Vagina (tissue), 2 donors: Measurements from ENCODE around the gene TNS1. TPM values are rescaled to one million over a fixed set of nuclear protein-coding genes. Genes with fewer than 3 reads are reported as not detected.

ENCODE experiments used
- DNase-seq, 2 donors: peaks; one replicate each; pipeline ENCODE4 v3.0.0-alpha.2; 2017; ENCODE audit errors: extremely low spot score in 2 of 2
- H3K27ac ChIP-seq: fragments of 200-600 bp; sonication (generic); one replicate; pipeline ENCODE4 v1.5.1; 2019
- H3K27me3 ChIP-seq: fragments of 200-600 bp; sonication (generic); one replicate; pipeline ENCODE4 v1.5.1; 2019
- H3K36me3 ChIP-seq, 2 donors: fragments of 200-600 bp; sonication (generic); one replicate each; pipeline ENCODE4 v1.5.1; 2017 to 2019
- H3K4me1 ChIP-seq: fragments of 200-600 bp; sonication (generic); one replicate; pipeline ENCODE4 v1.5.1; 2019
- H3K4me3 ChIP-seq, 2 donors: fragments of 200-600 bp; sonication (generic); 1 replicate in 1 of 2; 2 replicates in 1 of 2; pipeline ENCODE4 v1.5.1; 2016 to 2019
- H3K9me3 ChIP-seq: fragments of 200-600 bp; sonication (generic); one replicate; pipeline ENCODE4 v1.5.1; 2019
- POLR2A ChIP-seq, 2 donors: fragments of 450-650 bp; IDR thresholded peaks; one replicate each; pipeline ENCODE4 v1.6.1; 2017; ENCODE audit warnings: antibody characterized with exemption in 2 of 2, mild to moderate bottlenecking in 2 of 2, moderate library complexity in 2 of 2
- POLR2AphosphoS5 ChIP-seq, 2 donors: sonication (generic); formaldehyde crosslinking; IDR thresholded peaks; one replicate each; pipeline ENCODE4 v1.9.0; 2017; ENCODE audit warnings: antibody characterized with exemption in 2 of 2, mild to moderate bottlenecking in 2 of 2, low read depth in 1 of 2; ENCODE audit not compliant: insufficient read depth in 1 of 2
- intact Hi-C: fragments of 100-400 bp; cut with DNase I; formaldehyde crosslinking; loops from one replicate; pipeline ENCODE4 v1.15.1; 2023
- total RNA-seq: library from RNA; depleted of rRNA; stranded (reverse); fragments of >200 nt; gene quantifications from one replicate; pipeline ENCODE4 v1.2.3, GENCODE V29; 2016
- TF ChIP-seq, protein P1 (sequence below), 3 experiments: fragments of 450-650 bp in 2 of 3; fragments of 200-600 bp in 1 of 3; sonication (generic) in 1 of 3; IDR thresholded peaks; one replicate each; pipeline ENCODE4 v1.5.1; 2017 to 2019; ENCODE audit warnings: antibody characterized with exemption in 3 of 3, mild to moderate bottlenecking in 2 of 3, moderate library complexity in 2 of 3

TNS1 gene
- total RNA-seq, 1 donor from 2014 or later, result 216 TPM

DNA sequence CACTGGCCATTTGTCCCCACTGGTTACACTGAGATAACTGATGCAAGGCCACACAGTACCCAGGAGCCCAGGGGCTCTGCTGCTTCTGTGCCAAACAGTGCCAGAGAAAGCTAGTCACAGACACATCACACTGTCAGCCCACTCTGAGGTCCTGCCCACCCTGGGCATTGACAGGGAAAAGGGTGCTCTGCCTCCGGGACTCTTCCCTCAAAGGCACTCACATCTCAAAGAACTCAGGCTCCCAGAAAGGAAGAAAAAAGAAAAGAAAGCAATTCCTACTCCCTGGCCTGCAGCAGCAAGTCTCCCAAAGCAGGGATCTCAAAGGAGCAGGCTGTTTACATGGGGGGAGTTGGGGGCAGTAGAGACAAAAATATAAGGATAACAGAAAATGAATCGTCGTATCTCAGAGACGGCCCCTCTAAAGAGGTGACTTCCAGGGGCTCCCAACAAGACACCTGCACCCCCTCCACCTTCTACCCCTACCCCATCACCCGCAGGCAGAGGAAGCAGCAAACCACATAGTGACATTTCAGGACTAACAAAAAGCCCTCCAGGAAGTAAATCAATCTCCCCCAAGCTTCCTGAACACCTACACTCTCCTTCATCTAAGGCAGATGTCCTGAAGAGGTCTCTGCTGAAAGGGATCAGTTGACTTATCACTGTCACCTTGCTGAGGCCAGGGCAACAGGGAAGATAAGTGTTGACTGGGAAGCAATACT is 247.6 kb downstream of the TNS1 start:
- peak in 1 of 2 donors; percentile 82 for DNase-seq
- Histone ChIP-seq H3K27ac (no peak overlapping the region), H3K4me3 (no peak overlapping the region), H3K4me1 (peaks cover 16% of the 10 kb centered on the region), H3K36me3 (no peaks in the 10 kb centered on the region), H3K27me3 (no peaks in the 10 kb centered on the region), H3K9me3 (no peaks in the 10 kb centered on the region)
- intact Hi-C loops, result loop anchor here (10.0 kb wide), 1 partner anchor 1060 kb away; the partner anchor contains the start of gene IGFBP5
- TF ChIP-seq POLR2A (IDR thresholded peaks at IDR 0.05), result no peak

DNA sequence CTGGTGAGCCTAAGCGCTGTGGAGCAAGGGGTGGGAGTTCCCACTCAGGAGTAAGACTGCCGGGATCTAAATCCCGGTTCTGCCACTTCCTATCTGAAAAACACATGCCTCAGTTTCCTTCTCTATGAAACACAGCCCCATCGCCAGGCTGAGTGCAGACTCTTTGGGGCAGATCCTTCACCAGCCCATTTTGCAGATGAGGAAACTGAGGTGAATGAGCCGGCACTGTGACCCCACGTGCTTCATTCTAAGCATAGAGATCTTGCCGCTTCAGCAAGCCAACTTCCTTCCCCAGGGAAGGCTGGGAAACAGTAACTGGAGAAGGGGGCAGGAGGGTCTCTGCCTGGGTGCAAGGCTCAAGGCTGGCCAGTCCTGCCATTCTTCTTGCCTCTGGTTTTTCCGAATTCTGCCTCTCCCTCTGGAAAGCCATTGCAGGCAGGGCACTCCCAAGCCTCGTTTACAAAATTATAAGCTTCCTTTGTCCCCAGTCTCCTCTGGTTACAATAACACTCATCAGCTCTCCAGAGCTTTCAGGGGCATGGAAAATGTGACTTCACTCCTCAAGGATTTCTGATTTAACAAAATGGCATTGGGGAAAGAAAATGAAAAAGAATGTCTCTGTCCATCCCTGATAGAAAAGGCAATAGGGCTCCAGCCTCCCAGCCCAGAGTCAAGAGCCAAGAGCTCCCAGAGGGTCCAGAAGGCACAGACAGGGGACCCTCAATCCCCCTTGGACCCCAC is 249.2 kb downstream of the TNS1 start:
- no peak overlapping the region for H3K4me3 ChIP-seq
- intact Hi-C loops, result loop anchor here (10.0 kb wide), 1 partner anchor 1059 kb away; the partner anchor contains the start of gene IGFBP5
- H3K36me3 ChIP-seq, result no peaks in the 10 kb centered on the region
- H3K27ac ChIP-seq, result peak overlapping the region; percentile 58
- no peak for DNase-seq
- no peaks in the 10 kb centered on the region for H3K9me3 ChIP-seq
- TF ChIP-seq POLR2AphosphoS5 (IDR thresholded peaks at IDR 0.05; ENCODE audit: insufficient read depth in 1 of 2, low read depth in 1 of 2), result no peak
- TF ChIP-seq, protein P1, sequence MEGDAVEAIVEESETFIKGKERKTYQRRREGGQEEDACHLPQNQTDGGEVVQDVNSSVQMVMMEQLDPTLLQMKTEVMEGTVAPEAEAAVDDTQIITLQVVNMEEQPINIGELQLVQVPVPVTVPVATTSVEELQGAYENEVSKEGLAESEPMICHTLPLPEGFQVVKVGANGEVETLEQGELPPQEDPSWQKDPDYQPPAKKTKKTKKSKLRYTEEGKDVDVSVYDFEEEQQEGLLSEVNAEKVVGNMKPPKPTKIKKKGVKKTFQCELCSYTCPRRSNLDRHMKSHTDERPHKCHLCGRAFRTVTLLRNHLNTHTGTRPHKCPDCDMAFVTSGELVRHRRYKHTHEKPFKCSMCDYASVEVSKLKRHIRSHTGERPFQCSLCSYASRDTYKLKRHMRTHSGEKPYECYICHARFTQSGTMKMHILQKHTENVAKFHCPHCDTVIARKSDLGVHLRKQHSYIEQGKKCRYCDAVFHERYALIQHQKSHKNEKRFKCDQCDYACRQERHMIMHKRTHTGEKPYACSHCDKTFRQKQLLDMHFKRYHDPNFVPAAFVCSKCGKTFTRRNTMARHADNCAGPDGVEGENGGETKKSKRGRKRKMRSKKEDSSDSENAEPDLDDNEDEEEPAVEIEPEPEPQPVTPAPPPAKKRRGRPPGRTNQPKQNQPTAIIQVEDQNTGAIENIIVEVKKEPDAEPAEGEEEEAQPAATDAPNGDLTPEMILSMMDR (IDR thresholded peaks at IDR 0.05), result no peak
- TF ChIP-seq POLR2A (IDR thresholded peaks at IDR 0.05), result no peak
- H3K27me3 ChIP-seq, result no peaks in the 10 kb centered on the region
- H3K4me1 ChIP-seq, result peaks cover 16% of the 10 kb centered on the region

DNA sequence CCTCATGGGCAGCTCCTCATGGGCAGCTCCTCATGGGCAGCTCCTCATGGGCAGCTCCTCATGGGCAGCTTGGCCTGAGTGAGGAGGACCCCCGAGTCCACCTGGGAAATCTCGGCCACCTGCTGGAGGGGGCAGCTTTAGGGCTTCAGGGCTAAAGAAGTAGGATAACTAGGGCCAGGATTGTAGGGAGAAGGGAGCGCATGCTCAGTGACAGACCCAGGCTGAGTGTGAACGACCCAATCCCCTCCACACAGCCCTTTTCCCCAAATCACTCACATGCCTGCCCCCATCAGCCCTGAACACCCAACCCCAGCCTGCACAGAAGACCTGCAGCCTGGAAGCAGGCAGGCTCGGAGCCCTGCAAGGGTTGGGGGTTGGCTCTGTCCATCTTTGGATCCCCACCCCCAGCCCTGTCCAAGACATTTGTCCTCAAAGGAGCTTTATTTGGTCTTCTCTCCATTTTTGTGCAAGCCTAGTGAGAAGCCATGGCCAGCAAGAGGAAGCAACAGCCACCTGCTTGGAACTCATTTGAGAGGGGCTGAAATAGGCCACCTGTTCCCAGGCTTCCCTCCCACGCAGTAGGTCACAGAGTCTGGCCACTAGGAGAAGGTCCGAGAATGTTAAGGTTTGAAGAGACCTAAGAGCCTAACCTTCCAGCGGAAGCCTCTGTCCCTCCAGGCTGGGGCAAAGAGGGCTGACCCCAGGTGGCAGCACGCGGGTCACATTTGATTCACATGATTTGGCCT is 249.9 kb downstream of the TNS1 start:
- TF ChIP-seq, protein P1 (IDR thresholded peaks at IDR 0.05), result no peak
- no peak for TF ChIP-seq POLR2A (IDR thresholded peaks at IDR 0.05)
- no peak for TF ChIP-seq POLR2AphosphoS5 (IDR thresholded peaks at IDR 0.05; ENCODE audit: insufficient read depth in 1 of 2, low read depth in 1 of 2)
- H3K36me3 ChIP-seq, result no peaks in the 10 kb centered on the region
- intact Hi-C loops, result loop anchor here (10.0 kb wide), 1 partner anchor 1058 kb away; the partner anchor contains the start of gene IGFBP5
- H3K27me3 ChIP-seq, result no peaks in the 10 kb centered on the region
- H3K9me3 ChIP-seq, result no peaks in the 10 kb centered on the region
- peak in 1 of 2 donors; percentile 75 for DNase-seq
- no peak overlapping the region for H3K4me3 ChIP-seq
- H3K27ac ChIP-seq, result no peak overlapping the region
- peaks cover 16% of the 10 kb centered on the region for H3K4me1 ChIP-seq

DNA sequence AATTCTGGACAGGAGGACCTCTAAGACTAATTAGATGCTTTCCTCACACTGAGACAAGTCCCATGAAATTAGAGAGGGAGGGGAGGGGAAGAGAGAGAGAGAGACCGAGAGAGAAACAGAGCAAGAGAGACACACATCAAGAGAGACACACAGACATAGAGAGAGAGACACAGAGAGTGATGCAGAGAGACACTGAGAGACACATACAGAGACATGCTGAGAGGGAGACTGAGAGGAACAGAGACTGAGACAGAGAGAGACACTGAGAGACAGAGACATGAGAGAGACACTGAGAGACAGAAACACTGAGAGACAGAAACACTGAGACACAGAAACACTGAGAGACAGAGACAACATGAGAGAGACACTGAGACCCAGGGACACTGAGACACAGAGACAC is 250.8 kb downstream of the TNS1 start:
- TF ChIP-seq POLR2A (IDR thresholded peaks at IDR 0.05) (no peak), POLR2AphosphoS5 (IDR thresholded peaks at IDR 0.05; ENCODE audit: insufficient read depth in 1 of 2, low read depth in 1 of 2) (no peak)
- TF ChIP-seq, protein P1 (IDR thresholded peaks at IDR 0.05), result no peak
- H3K27ac ChIP-seq, result no peak overlapping the region

DNA sequence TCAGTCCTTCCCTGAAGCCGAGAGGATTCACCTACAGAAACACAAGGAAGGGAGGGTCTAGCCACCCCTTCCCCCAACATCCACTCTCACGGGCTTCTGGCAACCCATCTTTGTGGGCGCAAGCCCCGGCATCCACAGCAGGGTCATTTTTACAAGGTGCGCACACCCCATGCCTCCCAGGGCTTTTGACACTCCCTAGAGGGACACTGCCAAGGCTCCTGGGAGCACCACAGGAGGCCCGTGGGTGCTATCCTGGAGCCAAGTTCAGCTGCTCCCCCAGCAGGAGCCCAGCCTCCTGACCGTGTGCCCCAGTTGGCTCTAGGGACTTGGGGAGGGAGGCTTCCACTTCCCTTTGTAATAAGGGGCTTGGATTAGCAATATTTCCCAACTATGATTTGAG is 251.6 kb downstream of the TNS1 start:
- no peak overlapping the region for H3K4me3 ChIP-seq
- no peaks in the 10 kb centered on the region for H3K27me3 ChIP-seq
- no peaks in the 10 kb centered on the region for H3K36me3 ChIP-seq
- intact Hi-C loops, result loop anchor here (10.0 kb wide), 1 partner anchor 1056 kb away; the partner anchor contains the start of gene IGFBP5
- H3K4me1 ChIP-seq, result peaks cover 9% of the 10 kb centered on the region
- H3K9me3 ChIP-seq, result no peaks in the 10 kb centered on the region
- no peak for TF ChIP-seq POLR2AphosphoS5 (IDR thresholded peaks at IDR 0.05; ENCODE audit: insufficient read depth in 1 of 2, low read depth in 1 of 2)
- TF ChIP-seq, protein P1 (IDR thresholded peaks at IDR 0.05), result no peak
- no peak for TF ChIP-seq POLR2A (IDR thresholded peaks at IDR 0.05)
- H3K27ac ChIP-seq, result no peak overlapping the region
- DNase-seq, result no peak

More for the DNA sequence above, 250.8 kb downstream of the TNS1 start:
- Histone ChIP-seq H3K9me3 (no peaks in the 10 kb centered on the region), H3K27me3 (no peaks in the 10 kb centered on the region), H3K4me3 (no peak overlapping the region), H3K36me3 (no peaks in the 10 kb centered on the region), H3K4me1 (peaks cover 16% of the 10 kb centered on the region)
- intact Hi-C loops, result loop anchor here (10.0 kb wide), 1 partner anchor 1057 kb away; the partner anchor contains the start of gene IGFBP5
- DNase-seq, result no peak
